ENCODE measurements around the gene CHRD.

The CHRD gene

GRCh38 chr3:184379358-184380184 lies at the start of gene CHRD:
TSS of gene CHRD (plus strand) at chr3:184380054. CDS start at chr3:184380319, 265 bp downstream.
- no peak for TF ChIP-seq CTCF (conservative IDR thresholded peaks at IDR 0.05; ENCODE audit: low read depth, low read length)
- DNase-seq (ENCODE audit: low read depth): no peak
- H3K4me3 ChIP-seq (ENCODE audit: low read length): no peak within 1 kb of the TSS

GRCh38 chr3:184332370-184333090 lies 47.3 kb upstream of the CHRD start:
- no peak for DNase-seq (ENCODE audit: low read depth)
- no peak for TF ChIP-seq CTCF (conservative IDR thresholded peaks at IDR 0.05; ENCODE audit: low read depth, low read length)
- H3K4me3 ChIP-seq (ENCODE audit: low read length): no peak overlapping the region

GRCh38 chr3:184333190-184333589 lies 46.7 kb upstream of the CHRD start:
- TF ChIP-seq CTCF (conservative IDR thresholded peaks at IDR 0.05; ENCODE audit: low read depth, low read length): no peak
- no peak overlapping the region for H3K4me3 ChIP-seq (ENCODE audit: low read length)
- DNase-seq (ENCODE audit: low read depth): no peak

DNA sequence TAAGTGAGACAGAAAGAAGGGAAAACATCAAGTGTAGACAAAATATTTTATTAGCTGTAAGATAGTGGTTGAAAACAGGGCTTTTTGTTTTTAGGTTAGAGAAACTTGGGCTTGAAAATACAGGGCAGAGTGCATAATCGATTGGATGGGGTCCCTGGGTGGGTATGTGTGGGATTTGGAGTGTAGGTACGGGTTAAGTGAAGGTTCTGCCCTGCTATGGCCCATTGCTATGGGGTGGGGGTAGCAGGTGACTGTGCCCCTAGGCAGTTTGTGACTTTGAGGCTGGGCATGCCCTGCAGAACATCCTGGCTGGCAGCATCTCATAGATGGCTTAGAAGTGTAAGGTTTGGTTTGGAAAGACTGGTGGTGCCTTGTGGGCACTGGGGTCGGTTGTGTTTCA lies 46.2 kb upstream of the CHRD start:
- no peak overlapping the region for H3K4me3 ChIP-seq (ENCODE audit: low read length)
- DNase-seq (ENCODE audit: low read depth): no peak
- TF ChIP-seq CTCF (conservative IDR thresholded peaks at IDR 0.05; ENCODE audit: low read depth, low read length): no peak

- TF ChIP-seq CTCF (conservative IDR thresholded peaks at IDR 0.05; ENCODE audit: low read depth, low read length): no peak
- H3K4me3 ChIP-seq (ENCODE audit: low read length): no peak overlapping the region
- DNase-seq (ENCODE audit: low read depth): no peak
Observed at GRCh38 chr3:184334470-184335158, 45.2 kb upstream of the CHRD start.

GRCh38 chr3:184335291-184335660 lies 44.6 kb upstream of the CHRD start:
- DNase-seq (ENCODE audit: low read depth): no peak
- no peak for TF ChIP-seq CTCF (conservative IDR thresholded peaks at IDR 0.05; ENCODE audit: low read depth, low read length)
- H3K4me3 ChIP-seq (ENCODE audit: low read length): peak overlapping the region; percentile 64

Data from retinal pigment epithelial cell (primary cell).